ENCODE measurements around the gene ALG14.

The ALG14 gene

DNA sequence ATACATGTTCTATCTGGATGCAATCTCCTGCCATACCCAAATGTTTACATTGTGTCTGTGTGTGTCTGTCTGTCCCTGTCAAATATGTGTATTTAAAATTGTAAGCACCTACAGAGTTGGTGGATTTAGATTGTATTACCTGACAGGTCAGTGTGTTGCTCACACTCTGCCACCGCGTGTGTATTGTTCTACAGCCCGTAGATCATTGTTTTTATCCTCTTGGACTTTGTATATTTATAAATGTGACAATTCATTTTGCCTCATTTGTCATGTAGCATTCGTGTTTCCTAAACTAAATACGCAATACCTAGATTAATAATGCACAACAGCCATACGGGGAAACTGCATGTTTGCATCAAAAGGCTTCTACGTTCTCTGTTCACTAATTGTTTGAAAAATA is 634 bp downstream of the ALG14 start:
- DNase-seq (ENCODE audit: low spot score) (no peak), ATAC-seq (ENCODE audit: low read depth) (no peak)
- TF ChIP-seq, protein P1, sequence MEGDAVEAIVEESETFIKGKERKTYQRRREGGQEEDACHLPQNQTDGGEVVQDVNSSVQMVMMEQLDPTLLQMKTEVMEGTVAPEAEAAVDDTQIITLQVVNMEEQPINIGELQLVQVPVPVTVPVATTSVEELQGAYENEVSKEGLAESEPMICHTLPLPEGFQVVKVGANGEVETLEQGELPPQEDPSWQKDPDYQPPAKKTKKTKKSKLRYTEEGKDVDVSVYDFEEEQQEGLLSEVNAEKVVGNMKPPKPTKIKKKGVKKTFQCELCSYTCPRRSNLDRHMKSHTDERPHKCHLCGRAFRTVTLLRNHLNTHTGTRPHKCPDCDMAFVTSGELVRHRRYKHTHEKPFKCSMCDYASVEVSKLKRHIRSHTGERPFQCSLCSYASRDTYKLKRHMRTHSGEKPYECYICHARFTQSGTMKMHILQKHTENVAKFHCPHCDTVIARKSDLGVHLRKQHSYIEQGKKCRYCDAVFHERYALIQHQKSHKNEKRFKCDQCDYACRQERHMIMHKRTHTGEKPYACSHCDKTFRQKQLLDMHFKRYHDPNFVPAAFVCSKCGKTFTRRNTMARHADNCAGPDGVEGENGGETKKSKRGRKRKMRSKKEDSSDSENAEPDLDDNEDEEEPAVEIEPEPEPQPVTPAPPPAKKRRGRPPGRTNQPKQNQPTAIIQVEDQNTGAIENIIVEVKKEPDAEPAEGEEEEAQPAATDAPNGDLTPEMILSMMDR (IDR thresholded peaks at IDR 0.05; ENCODE audit: poor library complexity, severe bottlenecking), result no peak
- Histone ChIP-seq H3K27ac (ENCODE audit: poor library complexity, severe bottlenecking) (peak overlapping the region; percentile 55), H3K27me3 (ENCODE audit: insufficient read depth, poor library complexity, severe bottlenecking) (no peaks in the 10 kb centered on the region), H3K36me3 (ENCODE audit: low read depth) (no peaks in the 10 kb centered on the region), H3K4me1 (ENCODE audit: insufficient read depth, poor library complexity, severe bottlenecking) (no peaks in the 10 kb centered on the region), H3K9me3 (ENCODE audit: severe bottlenecking) (no peaks in the 10 kb centered on the region), H3K4me3 (ENCODE audit: severe bottlenecking) (peak overlapping the region; percentile 73)

DNA sequence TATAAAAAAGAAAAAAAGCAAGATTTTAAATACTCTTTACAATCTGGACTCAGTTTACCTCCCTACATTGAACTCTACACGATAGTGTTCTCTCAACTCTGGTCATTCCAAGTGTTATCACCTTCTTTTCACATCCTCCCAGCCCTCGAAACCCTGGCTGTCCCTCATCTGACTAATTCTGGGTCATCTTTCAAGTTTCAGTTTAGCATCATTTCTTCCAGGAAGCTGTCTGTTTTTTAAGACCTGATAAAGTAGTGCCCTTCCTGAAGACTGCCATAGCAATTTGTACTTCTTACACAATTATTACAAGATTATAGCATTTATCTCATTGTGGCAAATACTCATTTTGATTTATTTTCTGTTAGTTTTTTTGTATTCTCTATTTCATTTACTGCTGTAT is 1.2 kb downstream of the ALG14 start:
- H3K27me3 ChIP-seq (ENCODE audit: insufficient read depth, poor library complexity, severe bottlenecking), result no peaks in the 10 kb centered on the region
- no peaks in the 10 kb centered on the region for H3K9me3 ChIP-seq (ENCODE audit: severe bottlenecking)
- ATAC-seq (ENCODE audit: low read depth) (no peak), DNase-seq (ENCODE audit: low spot score) (no peak)
- no peak overlapping the region for H3K4me3 ChIP-seq (ENCODE audit: severe bottlenecking)
- no peaks in the 10 kb centered on the region for H3K36me3 ChIP-seq (ENCODE audit: low read depth)
- TF ChIP-seq, protein P1 (IDR thresholded peaks at IDR 0.05; ENCODE audit: poor library complexity, severe bottlenecking), result no peak
- no peaks in the 10 kb centered on the region for H3K4me1 ChIP-seq (ENCODE audit: insufficient read depth, poor library complexity, severe bottlenecking)
- no peak overlapping the region for H3K27ac ChIP-seq (ENCODE audit: poor library complexity, severe bottlenecking)

DNA sequence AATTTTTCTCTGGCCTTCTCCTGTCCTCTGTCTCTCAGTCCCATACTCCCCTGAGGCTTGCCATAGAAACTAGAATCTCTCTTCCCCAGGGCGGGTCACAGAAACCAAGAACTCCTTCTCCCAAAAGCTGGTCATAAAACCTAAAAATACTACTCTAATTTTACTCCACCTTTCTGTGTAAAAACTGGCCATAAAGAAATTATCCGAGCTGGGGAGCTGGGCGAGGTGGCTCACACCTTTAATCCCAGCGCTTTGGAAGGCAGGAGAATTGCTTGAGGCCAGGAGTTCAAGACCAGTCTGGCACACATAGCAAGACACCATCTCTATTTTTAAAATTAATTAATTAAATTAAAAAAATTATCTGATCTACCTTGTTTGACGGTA is 3.0 kb downstream of the ALG14 start:
- DNase-seq (ENCODE audit: low spot score) (no peak), ATAC-seq (ENCODE audit: low read depth) (no peak)
- Histone ChIP-seq H3K4me3 (ENCODE audit: severe bottlenecking) (no peak overlapping the region), H3K9me3 (ENCODE audit: severe bottlenecking) (no peaks in the 10 kb centered on the region), H3K4me1 (ENCODE audit: insufficient read depth, poor library complexity, severe bottlenecking) (no peaks in the 10 kb centered on the region), H3K36me3 (ENCODE audit: low read depth) (no peaks in the 10 kb centered on the region; the same call in 1 of the 2 replicates), H3K27me3 (ENCODE audit: insufficient read depth, poor library complexity, severe bottlenecking) (no peaks in the 10 kb centered on the region), H3K27ac (ENCODE audit: poor library complexity, severe bottlenecking) (no peak overlapping the region)
- TF ChIP-seq, protein P1 (IDR thresholded peaks at IDR 0.05; ENCODE audit: poor library complexity, severe bottlenecking), result no peak

DNA sequence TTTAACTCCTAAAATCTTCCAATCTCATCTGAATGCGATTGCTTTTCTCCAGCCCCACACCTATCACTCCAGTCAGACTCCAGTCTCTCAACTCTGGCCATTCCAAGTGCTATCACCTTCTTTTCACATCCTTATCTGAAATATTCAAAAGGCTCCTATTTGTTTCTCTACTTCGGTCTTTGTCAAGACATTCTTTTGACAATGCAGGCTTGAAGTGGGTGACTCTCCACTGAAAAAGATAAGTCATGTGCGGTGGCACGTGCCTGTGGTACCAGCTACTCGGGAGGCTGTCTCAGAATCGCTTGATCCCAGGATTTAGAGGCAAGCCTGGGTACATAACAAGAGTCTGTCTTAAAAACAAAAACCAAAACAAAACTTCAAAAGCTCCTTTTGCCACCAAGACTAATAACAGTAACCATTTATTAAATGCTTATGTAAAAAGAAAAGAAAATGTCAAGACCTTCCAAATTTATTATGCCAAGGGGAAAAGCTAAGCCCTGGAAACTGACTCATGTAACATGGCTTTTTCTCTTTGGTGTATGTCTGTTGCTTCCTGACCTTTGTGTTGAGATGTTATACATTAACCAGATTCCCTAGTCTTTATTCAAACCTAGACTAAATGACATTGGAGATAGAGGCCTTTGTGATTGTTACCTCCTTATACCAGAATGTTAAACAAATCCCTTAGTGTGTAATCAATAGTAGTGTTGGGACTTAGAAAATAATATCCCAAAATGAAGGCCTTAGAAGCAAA is 3.6 kb downstream of the ALG14 start:
- Histone ChIP-seq H3K36me3 (ENCODE audit: low read depth) (no peaks in the 10 kb centered on the region; the same call in 1 of the 2 replicates), H3K4me3 (ENCODE audit: severe bottlenecking) (no peak overlapping the region), H3K4me1 (ENCODE audit: insufficient read depth, poor library complexity, severe bottlenecking) (no peaks in the 10 kb centered on the region), H3K27ac (ENCODE audit: poor library complexity, severe bottlenecking) (no peak overlapping the region), H3K27me3 (ENCODE audit: insufficient read depth, poor library complexity, severe bottlenecking) (no peaks in the 10 kb centered on the region), H3K9me3 (ENCODE audit: severe bottlenecking) (no peaks in the 10 kb centered on the region)
- ATAC-seq (ENCODE audit: low read depth) (no peak), DNase-seq (ENCODE audit: low spot score) (no peak)
- TF ChIP-seq, protein P1 (IDR thresholded peaks at IDR 0.05; ENCODE audit: poor library complexity, severe bottlenecking), result no peak

DNA sequence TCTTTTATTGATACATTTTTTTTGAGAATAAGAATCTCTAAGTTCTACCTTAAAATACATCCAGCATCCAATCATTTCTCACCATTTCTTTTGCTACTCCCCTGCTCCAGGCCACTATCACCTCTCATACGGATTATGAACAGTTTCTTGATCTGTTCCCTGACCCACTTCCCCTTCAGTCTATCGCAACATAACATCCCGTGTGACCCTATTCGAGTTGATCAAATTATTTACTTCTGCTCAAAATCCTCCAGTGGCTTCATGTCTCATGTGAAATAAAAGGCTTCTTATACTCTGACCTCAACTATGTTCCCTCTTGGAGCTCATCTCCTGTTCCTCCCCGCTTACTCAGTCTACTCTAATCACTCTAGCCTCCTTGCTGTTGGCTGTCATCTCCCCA is 5.2 kb downstream of the ALG14 start:
- DNase-seq (ENCODE audit: low spot score) (no peak), ATAC-seq (ENCODE audit: low read depth) (no peak)
- H3K4me1 ChIP-seq (ENCODE audit: insufficient read depth, poor library complexity, severe bottlenecking), result no peaks in the 10 kb centered on the region
- no peaks in the 10 kb centered on the region for H3K27me3 ChIP-seq (ENCODE audit: insufficient read depth, poor library complexity, severe bottlenecking)
- TF ChIP-seq, protein P1 (IDR thresholded peaks at IDR 0.05; ENCODE audit: poor library complexity, severe bottlenecking), result no peak
- H3K27ac ChIP-seq (ENCODE audit: poor library complexity, severe bottlenecking), result no peak overlapping the region
- no peaks in the 10 kb centered on the region; the same call in 1 of the 2 replicates for H3K36me3 ChIP-seq (ENCODE audit: low read depth)
- no peak overlapping the region for H3K4me3 ChIP-seq (ENCODE audit: severe bottlenecking)
- no peaks in the 10 kb centered on the region for H3K9me3 ChIP-seq (ENCODE audit: severe bottlenecking)
